HCT116 (cell line): ENCODE results near the gene CXCR4. TPM values are rescaled to one million over a fixed set of nuclear protein-coding genes. Genes with fewer than 3 reads are reported as not detected.

ENCODE experiments used
- ATAC-seq: fragments of 200-7000 bp; cut with Tn5 transposase; 2 replicates; pipeline ENCODE4 v1.9.1; 2020; ENCODE audit warnings: mild to moderate bottlenecking, moderate library complexity
- BruUV-seq: library from RNA; stranded (reverse); fragments of 400-500 nt; replicated peaks from 2 replicates; lab custom pipeline; 2021; lab: Mats Ljungman, UMichigan
- CTCF ChIA-PET: fragments of 300-600 bp; sonication (Branson Sonifier 250); formaldehyde crosslinking; loops from one replicate; lab custom pipeline; 2021; ENCODE audit warnings: antibody characterized with exemption; lab: Charles Lee
- POLR2A ChIA-PET: fragments of 300-600, 350-600 bp; sonication (Branson Sonifier 250); formaldehyde crosslinking; loops from one replicate; lab custom pipeline; 2021; ENCODE audit warnings: antibody characterized with exemption; lab: Charles Lee
- RAD21 ChIA-PET, 2 experiments: fragments of 300-600 bp; sonication (Branson Sonifier 250); formaldehyde crosslinking; loops; one replicate each; lab custom pipeline; 2023; ENCODE audit warnings: low total read pairs in 2 of 2; ENCODE audit not compliant: uncharacterized antibody in 2 of 2, unreplicated experiment in 2 of 2, low non-redundant PET in 1 of 2; lab: Charles Lee
- DNase-seq: peaks from one replicate; pipeline ENCODE4 v3.0.0-alpha.2; 2010; ENCODE audit warnings: low read depth, low spot score
- H2AFZ ChIP-seq: fragments of 200-600 bp; shearing (Covaris generic), sonication (generic); 2 replicates; pipeline ENCODE4 v1.6.1; 2017; ENCODE audit warnings: low read depth, mixed run types, mixed read lengths, antibody characterized with exemption, low read length; ENCODE audit not compliant: poor library complexity, severe bottlenecking
- H3K27ac ChIP-seq: 2 replicates; pipeline ENCODE4 v1.5.1; 2012; ENCODE audit warnings: low read depth, low read length
- H3K27me3 ChIP-seq: fragments of 200-600 bp; sonication (generic); 2 replicates; pipeline ENCODE4 v1.6.1; 2016; ENCODE audit warnings: mixed run types, low read length, mixed read lengths; ENCODE audit not compliant: insufficient read depth
- H3K36me3 ChIP-seq, 2 experiments: fragments of 200-500 bp in 1 of 2; fragments of 200-600 bp in 1 of 2; sonication (Bioruptor generic) in 1 of 2; sonication (generic) in 1 of 2; 2 replicates each; pipeline versions ENCODE4 v1.5.1 to v1.6.1; 2014 to 2016; ENCODE audit warnings: low read length in 2 of 2, inconsistent platforms in 1 of 2, mixed read lengths in 1 of 2, mixed run types in 1 of 2; ENCODE audit not compliant: insufficient read depth in 2 of 2, control insufficient read depth in 1 of 2
- H3K4me1 ChIP-seq, 2 experiments: fragments of 200-600 bp in 1 of 2; sonication (generic) in 1 of 2; 2 replicates each; pipeline versions ENCODE4 v1.5.1 to v1.6.1; 2012 to 2017; ENCODE audit warnings: low read length in 2 of 2, inconsistent platforms in 1 of 2, mild to moderate bottlenecking in 1 of 2, mixed read lengths in 1 of 2, mixed run types in 1 of 2, moderate library complexity in 1 of 2; ENCODE audit not compliant: insufficient read depth in 2 of 2, control insufficient read depth in 1 of 2
- H3K4me2 ChIP-seq: fragments of 200-600 bp; sonication (generic); 2 replicates; pipeline ENCODE4 v1.6.1; 2017; ENCODE audit warnings: mixed run types, low read length, mixed read lengths
- H3K4me3 ChIP-seq, 2 experiments: fragments of 200-600 bp in 1 of 2; sonication (generic) in 1 of 2; replicated peaks in 1 of 2; 2 replicates each; pipeline ENCODE4 v1.5.1; 2011 to 2016; ENCODE audit warnings: low read length in 2 of 2, control low read depth in 1 of 2, low read depth in 1 of 2, mild to moderate bottlenecking in 1 of 2, mixed read lengths in 1 of 2, mixed run types in 1 of 2
- H3K79me2 ChIP-seq: fragments of 200-600 bp; sonication (generic); 2 replicates; pipeline ENCODE4 v1.6.1; 2017; ENCODE audit warnings: mild to moderate bottlenecking, mixed run types, low read length, moderate library complexity, mixed read lengths; ENCODE audit not compliant: insufficient read depth
- H3K9ac ChIP-seq: fragments of 200-600 bp; sonication (generic); 2 replicates; pipeline ENCODE4 v1.6.1; 2016; ENCODE audit warnings: low read length, mixed read lengths
- H3K9me2 ChIP-seq: fragments of 200-600 bp; sonication (generic), shearing (Covaris generic); 2 replicates; pipeline ENCODE4 v1.6.1; 2017; ENCODE audit warnings: mixed run types, mild to moderate bottlenecking, moderate library complexity; ENCODE audit not compliant: insufficient read depth
- H3K9me3 ChIP-seq, 2 experiments: fragments of 200-500 bp in 1 of 2; fragments of 200-600 bp in 1 of 2; sonication (Bioruptor generic) in 1 of 2; sonication (generic) in 1 of 2; 2 replicates each; pipeline ENCODE4 v1.6.1; 2014 to 2017; ENCODE audit warnings: low read length in 2 of 2, mixed read lengths in 2 of 2, inconsistent platforms in 1 of 2, low read depth in 1 of 2, mild to moderate bottlenecking in 1 of 2, mixed run types in 1 of 2, moderate library complexity in 1 of 2; ENCODE audit not compliant: control insufficient read depth in 1 of 2, insufficient read depth in 1 of 2
- H4K20me1 ChIP-seq: fragments of 200-600 bp; sonication (generic), shearing (Covaris generic); 2 replicates; pipeline ENCODE4 v1.6.1; 2017; ENCODE audit warnings: mixed run types, mild to moderate bottlenecking, moderate library complexity; ENCODE audit not compliant: insufficient read depth
- CBX3 ChIP-seq: IDR thresholded peaks from 2 replicates; pipeline ENCODE4 v1.6.1; 2012; ENCODE audit warnings: low read depth
- CEBPB ChIP-seq: IDR thresholded peaks from 2 replicates; pipeline ENCODE4 v1.6.1; 2012; ENCODE audit warnings: low read depth
- CTCF ChIP-seq, 3 experiments: fragments of 200-600 bp in 1 of 3; sonication (generic) in 1 of 3; IDR thresholded peaks in 2 of 3; conservative IDR thresholded peaks in 1 of 3; 2 replicates each; pipeline ENCODE4 v1.5.1; 2012 to 2017; ENCODE audit warnings: low read depth in 2 of 3, low read length in 2 of 3, antibody characterized with exemption in 1 of 3, borderline replicate concordance in 1 of 3, control low read depth in 1 of 3, mild to moderate bottlenecking in 1 of 3, mixed read lengths in 1 of 3, mixed run types in 1 of 3, moderate library complexity in 1 of 3; ENCODE audit not compliant: insufficient read depth in 1 of 3
- EGR1 ChIP-seq: IDR thresholded peaks from 2 replicates; pipeline ENCODE4 v1.6.1; 2012; ENCODE audit warnings: low read depth
- EZH2phosphoT487 ChIP-seq: fragments of 200-600 bp; IDR thresholded peaks from 2 replicates; pipeline ENCODE4 v1.6.1; 2018; ENCODE audit warnings: antibody characterized with exemption, borderline replicate concordance
- FOSL1 ChIP-seq: IDR thresholded peaks from 2 replicates; pipeline ENCODE4 v1.6.1; 2012; ENCODE audit warnings: low read depth
- POLR2A ChIP-seq: IDR thresholded peaks from 2 replicates; pipeline ENCODE4 v1.7.0; 2011; ENCODE audit warnings: borderline replicate concordance; ENCODE audit not compliant: insufficient read depth, insufficient read length; ENCODE audit errors: extremely low read depth
- RAD21 ChIP-seq: IDR thresholded peaks from 2 replicates; pipeline ENCODE4 v1.6.1; 2012; ENCODE audit warnings: low read depth, mild to moderate bottlenecking
- SRF ChIP-seq: IDR thresholded peaks from 2 replicates; pipeline ENCODE4 v1.6.1; 2012; ENCODE audit warnings: low read depth
- TCF7L2 ChIP-seq: IDR thresholded peaks from 2 replicates; pipeline ENCODE4 v1.7.0; 2011; ENCODE audit warnings: borderline replicate concordance, inconsistent platforms; ENCODE audit not compliant: insufficient read depth, insufficient read length; ENCODE audit errors: extremely low read depth
- ZBTB33 ChIP-seq: IDR thresholded peaks from 2 replicates; pipeline ENCODE4 v1.6.1; 2011; ENCODE audit warnings: mild to moderate bottlenecking, low read length, moderate library complexity; ENCODE audit not compliant: insufficient replicate concordance; ENCODE audit errors: extremely low read depth
- intact Hi-C: fragments of 100-400 bp; cut with micrococcal nuclease; formaldehyde crosslinking; loops from 2 replicates; pipeline ENCODE4 v1.10.0; 2022
- total RNA-seq: library from RNA; stranded (reverse); gene quantifications from one replicate; pipeline ENCODE4 v1.2.1, GENCODE V29; 2021; ENCODE audit not compliant: unreplicated experiment
- TF ChIP-seq, protein P1 (sequence below): IDR thresholded peaks from 2 replicates; pipeline ENCODE4 v1.6.1; 2012

The CXCR4 gene
- total RNA-seq, 1 experiment from 2014 or later = 1.3 TPM

- ATAC-seq = peak; percentile 18
- H3K4me2 ChIP-seq = peak overlapping the region; percentile 90
- no peak overlapping the region for H3K9ac ChIP-seq
- TF ChIP-seq EGR1 (no peak), POLR2A (no peak), EZH2phosphoT487 (0 out of 2 replicates have a peak, but pooled peaks have one; percentile 91), SRF (no peak), RAD21 (no peak), TCF7L2 (no peak), CBX3 (no peak)
- RAD21 ChIA-PET = no interaction called here
- no TSS peak for BruUV-seq
- H3K36me3 ChIP-seq = no peaks in the 10 kb centered on the region
- no peak overlapping the region; the same call in 1 of the 2 replicates for H3K27ac ChIP-seq
- H2AFZ ChIP-seq = peak overlapping the region; percentile 64
- peak overlapping the region; percentile 44 to 59 for H3K4me3 ChIP-seq
- no peaks in the 10 kb centered on the region for H4K20me1 ChIP-seq
- H3K9me2 ChIP-seq = no peaks in the 10 kb centered on the region
- H3K9me3 ChIP-seq = no peaks in the 10 kb centered on the region
- intact Hi-C loops = loop anchor here (10.0 kb wide), 1 partner anchor 201 kb away; no protein-coding TSS in a partner anchor
- CTCF ChIA-PET = no interaction called here
- H3K79me2 ChIP-seq = no peaks in the 10 kb centered on the region
- POLR2A ChIA-PET = interaction anchor here (1.0 kb wide), 1 partner anchor 9 kb away, joined by 3 read pairs; no protein-coding TSS in a partner anchor
- peaks cover 11 to 28% of the 10 kb centered on the region in 2 experiments; a peak in 3 of 4 replicates for H3K4me1 ChIP-seq
- no peak for DNase-seq
- H3K27me3 ChIP-seq = peaks cover 66% of the 10 kb centered on the region
Measured at GRCh38 chr2:136116151-136116812, 1.7 kb downstream of the CXCR4 start.

DNA sequence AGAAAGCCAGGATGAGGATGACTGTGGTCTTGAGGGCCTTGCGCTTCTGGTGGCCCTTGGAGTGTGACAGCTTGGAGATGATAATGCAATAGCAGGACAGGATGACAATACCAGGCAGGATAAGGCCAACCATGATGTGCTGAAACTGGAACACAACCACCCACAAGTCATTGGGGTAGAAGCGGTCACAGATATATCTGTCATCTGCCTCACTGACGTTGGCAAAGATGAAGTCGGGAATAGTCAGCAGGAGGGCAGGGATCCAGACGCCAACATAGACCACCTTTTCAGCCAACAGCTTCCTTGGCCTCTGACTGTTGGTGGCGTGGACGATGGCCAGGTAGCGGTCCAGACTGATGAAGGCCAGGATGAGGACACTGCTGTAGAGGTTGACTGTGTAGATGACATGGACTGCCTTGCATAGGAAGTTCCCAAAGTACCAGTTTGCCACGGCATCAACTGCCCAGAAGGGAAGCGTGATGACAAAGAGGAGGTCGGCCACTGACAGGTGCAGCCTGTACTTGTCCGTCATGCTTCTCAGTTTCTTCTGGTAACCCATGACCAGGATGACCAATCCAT lies 2.7 kb downstream of the CXCR4 start:
- Histone ChIP-seq H3K27ac (no peak overlapping the region), H3K4me1 (peaks cover 11 to 28% of the 10 kb centered on the region in 2 experiments; a peak in 3 of 4 replicates), H3K4me2 (no peak overlapping the region), H2AFZ (no peak overlapping the region), H3K9me2 (no peaks in the 10 kb centered on the region), H3K9ac (no peak overlapping the region), H4K20me1 (no peaks in the 10 kb centered on the region), H3K79me2 (no peaks in the 10 kb centered on the region), H3K9me3 (no peaks in the 10 kb centered on the region), H3K36me3 (no peaks in the 10 kb centered on the region), H3K4me3 (no peak overlapping the region), H3K27me3 (peaks cover 67% of the 10 kb centered on the region)
- POLR2A ChIA-PET = no interaction called here
- intact Hi-C loops = loop anchor here (10.0 kb wide), 1 partner anchor 200 kb away; no protein-coding TSS in a partner anchor
- RAD21 ChIA-PET = no interaction called here
- no TSS peak for BruUV-seq
- CTCF ChIA-PET = no interaction called here
- ATAC-seq = no peak
- no peak for DNase-seq
- no peak for TF ChIP-seq CTCF (IDR thresholded peaks at IDR 0.05 in 2 of 3, conservative IDR thresholded peaks at IDR 0.05 in 1 of 3; ENCODE audit: borderline replicate concordance in 1 of 3, insufficient read depth in 1 of 3, low read depth in 2 of 3, low read length in 2 of 3)
- no peak for TF ChIP-seq FOSL1
- TF ChIP-seq ZBTB33 = no peak
- TF ChIP-seq CEBPB = no peak
- TF ChIP-seq, protein P1, sequence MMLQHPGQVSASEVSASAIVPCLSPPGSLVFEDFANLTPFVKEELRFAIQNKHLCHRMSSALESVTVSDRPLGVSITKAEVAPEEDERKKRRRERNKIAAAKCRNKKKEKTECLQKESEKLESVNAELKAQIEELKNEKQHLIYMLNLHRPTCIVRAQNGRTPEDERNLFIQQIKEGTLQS = no peak
- no peak for TF ChIP-seq CBX3
